ENCODE measurements around the gene CGB7. TPM values are rescaled to one million over a fixed set of nuclear protein-coding genes. Genes with fewer than 3 reads are reported as not detected.
A peak's percentile ranks its signal among the peaks of the same experiment; 100 is the strongest.

The CGB7 gene
- total RNA-seq (2014; rRNA removed; shearing (Covaris generic)): 0.43 and 1.4 TPM in 2 replicates

- DNase-seq (ENCODE audit: low spot score): peak; percentile 52
Measured at GRCh38 chr19:49057636-49058234, at the start of gene CGB7. TSS of gene CGB7 (minus strand) at chr19:49057749. CDS start at chr19:49055375, 2,374 bp downstream.

- peak; percentile 38 for DNase-seq (ENCODE audit: low spot score)
Measured at GRCh38 chr19:49106648-49107135, 49.1 kb upstream of the CGB7 start.

GRCh38 chr19:49104229-49104864 lies 46.8 kb upstream of the CGB7 start:
- DNase-seq (ENCODE audit: low spot score): no peak

GRCh38 chr19:49103331-49104085 lies 46.0 kb upstream of the CGB7 start:
- no peak for DNase-seq (ENCODE audit: low spot score)

GRCh38 chr19:49102303-49102702 lies 44.8 kb upstream of the CGB7 start:
- DNase-seq (ENCODE audit: low spot score): no peak

GRCh38 chr19:49101160-49101559 lies 43.6 kb upstream of the CGB7 start:
- DNase-seq (ENCODE audit: low spot score): no peak

GRCh38 chr19:49098795-49099194 lies 41.2 kb upstream of the CGB7 start:
- DNase-seq (ENCODE audit: low spot score): no peak

GRCh38 chr19:49097453-49098288 lies 40.1 kb upstream of the CGB7 start:
- peak; percentile 50 for DNase-seq (ENCODE audit: low spot score)

GRCh38 chr19:49094505-49095482 lies 37.2 kb upstream of the CGB7 start:
- DNase-seq (ENCODE audit: low spot score): no peak

GRCh38 chr19:49092686-49093085 lies 35.1 kb upstream of the CGB7 start:
- DNase-seq (ENCODE audit: low spot score): no peak

GRCh38 chr19:49091391-49092038 lies 34.0 kb upstream of the CGB7 start:
- no peak for DNase-seq (ENCODE audit: low spot score)

- no peak for DNase-seq (ENCODE audit: low spot score)
Measured at GRCh38 chr19:49086296-49086695, 28.7 kb upstream of the CGB7 start.

GRCh38 chr19:49085868-49086232 lies 28.3 kb upstream of the CGB7 start:
- DNase-seq (ENCODE audit: low spot score): no peak

- peak; percentile 92 for DNase-seq (ENCODE audit: low spot score)
Measured at GRCh38 chr19:49085020-49085867, 27.7 kb upstream of the CGB7 start, which contains the start of gene SNRNP70. TSS of gene SNRNP70 (plus strand) at chr19:49085451. CDS start at chr19:49086415, 964 bp downstream.

- no peak for DNase-seq (ENCODE audit: low spot score)
Measured at GRCh38 chr19:49084206-49085019, 26.9 kb upstream of the CGB7 start.

- DNase-seq (ENCODE audit: low spot score): no peak
Measured at GRCh38 chr19:49081273-49081672, 23.7 kb upstream of the CGB7 start.

GRCh38 chr19:49080392-49080791 lies 22.8 kb upstream of the CGB7 start:
- DNase-seq (ENCODE audit: low spot score): no peak

GRCh38 chr19:49074869-49075268 lies 17.3 kb upstream of the CGB7 start:
- peak; percentile 33 for DNase-seq (ENCODE audit: low spot score)
